HG03442 (cell line): Measurements from ENCODE around the gene C1QTNF6.

Source experiments
- ATAC-seq: cut with Tn5 transposase; IDR thresholded peaks from one replicate; pipeline ENCODE4 v1.9.1; 2021; ENCODE audit warnings: mild to moderate bottlenecking, moderate library complexity; ENCODE audit not compliant: unreplicated experiment

The C1QTNF6 gene

GRCh38 chr22:37164505-37164887 is 23.6 kb downstream of the C1QTNF6 start:
- no peak for ATAC-seq

GRCh38 chr22:37163575-37164504 is 24.2 kb downstream of the C1QTNF6 start:
- ATAC-seq, result peak; percentile 29

- ATAC-seq, result no peak
Observed at GRCh38 chr22:37163096-37163489, 25.0 kb downstream of the C1QTNF6 start.

GRCh38 chr22:37162221-37163095 is 25.6 kb downstream of the C1QTNF6 start:
- ATAC-seq, result peak; percentile 50

- ATAC-seq, result no peak
Observed at GRCh38 chr22:37161443-37161842, 26.6 kb downstream of the C1QTNF6 start.

GRCh38 chr22:37160027-37160426 is 28.0 kb downstream of the C1QTNF6 start:
- ATAC-seq, result no peak

GRCh38 chr22:37158963-37159290 is 29.1 kb downstream of the C1QTNF6 start:
- no peak for ATAC-seq

GRCh38 chr22:37157516-37158285 is 30.3 kb downstream of the C1QTNF6 start:
- ATAC-seq, result no peak

- ATAC-seq, result no peak
Observed at GRCh38 chr22:37156686-37157435, 31.2 kb downstream of the C1QTNF6 start.

GRCh38 chr22:37155971-37156370 is 32.1 kb downstream of the C1QTNF6 start:
- no peak for ATAC-seq

- ATAC-seq, result peak; percentile 42
Observed at GRCh38 chr22:37154925-37155712, 32.9 kb downstream of the C1QTNF6 start.

GRCh38 chr22:37153901-37154300 is 34.1 kb downstream of the C1QTNF6 start:
- no peak for ATAC-seq

- no peak for ATAC-seq
Observed at GRCh38 chr22:37151401-37151800, 36.6 kb downstream of the C1QTNF6 start.

GRCh38 chr22:37150701-37151100 is 37.3 kb downstream of the C1QTNF6 start:
- ATAC-seq, result no peak

GRCh38 chr22:37148742-37149665 is 39.0 kb downstream of the C1QTNF6 start:
- ATAC-seq, result no peak

GRCh38 chr22:37148031-37148651 is 39.9 kb downstream of the C1QTNF6 start:
- ATAC-seq, result no peak

GRCh38 chr22:37147186-37147990 is 40.7 kb downstream of the C1QTNF6 start:
- no peak for ATAC-seq
